Nephron (organoid): Measurements from ENCODE around the gene PCDHGB4.
"Not testable (repeated sequence)": the region's sequence is repeated elsewhere in the genome, so short reads cannot be mapped to it uniquely, and the experiment has no call there.

Source experiments
- H3K27ac Mint-ChIP-seq, 3 experiments: 2 replicates each; pipeline ENCODE4 v1.8.0; 2020; ENCODE audit warnings: mixed read lengths in 3 of 3, mild to moderate bottlenecking in 2 of 3, moderate library complexity in 1 of 3
- H3K27me3 Mint-ChIP-seq: 2 replicates; pipeline ENCODE4 v1.8.0; 2021; ENCODE audit warnings: low read depth, mild to moderate bottlenecking, moderate library complexity, mixed read lengths
- H3K36me3 Mint-ChIP-seq: 2 replicates; pipeline ENCODE4 v1.8.0; 2020; ENCODE audit warnings: low read depth, mixed read lengths
- H3K4me1 Mint-ChIP-seq: 2 replicates; pipeline ENCODE4 v1.8.0; 2020; ENCODE audit warnings: mixed read lengths
- H3K4me3 Mint-ChIP-seq, 3 experiments: 2 replicates each; pipeline ENCODE4 v1.8.0; 2020; ENCODE audit warnings: mild to moderate bottlenecking in 3 of 3, mixed read lengths in 3 of 3, moderate library complexity in 2 of 3
- H3K9me3 Mint-ChIP-seq: 2 replicates; pipeline ENCODE4 v1.8.0; 2020; ENCODE audit warnings: mixed read lengths
- CTCF ChIP-seq, 3 experiments: fragments of 200-600 bp; sonication (generic); IDR thresholded peaks; one replicate each; pipeline ENCODE4 v1.5.0; 2021; ENCODE audit warnings: antibody characterized with exemption in 3 of 3; ENCODE audit not compliant: unreplicated experiment in 3 of 3

Gene PCDHGB4

GRCh38 chr5:141393267-141393666 is 5.8 kb downstream of the PCDHGB4 start:
- no peak for TF ChIP-seq CTCF (IDR thresholded peaks at IDR 0.05; ENCODE audit: unreplicated experiment in 3 of 3)
- no peaks in the 10 kb centered on the region for H3K27me3 Mint-ChIP-seq
- peaks cover 61% of the 10 kb centered on the region for H3K36me3 Mint-ChIP-seq
- H3K27ac Mint-ChIP-seq: no peak overlapping the region
- no peaks in the 10 kb centered on the region for H3K4me1 Mint-ChIP-seq
- H3K9me3 Mint-ChIP-seq: peaks cover 67% of the 10 kb centered on the region
- H3K4me3 Mint-ChIP-seq: no peak overlapping the region

GRCh38 chr5:141394401-141395187 is 7.1 kb downstream of the PCDHGB4 start:
- not testable (repeated sequence) for H3K4me1 Mint-ChIP-seq, H3K4me3 Mint-ChIP-seq, H3K27ac Mint-ChIP-seq, H3K27me3 Mint-ChIP-seq
- Mint-ChIP-seq H3K9me3 (peaks cover 65% of the 10 kb centered on the region), H3K36me3 (peaks cover 59% of the 10 kb centered on the region)

- not testable (repeated sequence) for H3K27me3 Mint-ChIP-seq, H3K27ac Mint-ChIP-seq, H3K4me1 Mint-ChIP-seq, H3K4me3 Mint-ChIP-seq
- Mint-ChIP-seq H3K9me3 (peaks cover 63% of the 10 kb centered on the region), H3K36me3 (peaks cover 49% of the 10 kb centered on the region)
These were observed 10.5 kb downstream of the PCDHGB4 start, which contains the start of gene PCDHGB5 for GRCh38 chr5:141397756-141398551. TSS of gene PCDHGB5 (plus strand) at chr5:141397947. CDS start at chr5:141398128, 181 bp downstream.

GRCh38 chr5:141398608-141399007 is 11.1 kb downstream of the PCDHGB4 start:
- Mint-ChIP-seq H3K9me3 (peaks cover 62% of the 10 kb centered on the region), H3K27ac (no peak overlapping the region), H3K27me3 (no peaks in the 10 kb centered on the region), H3K36me3 (peaks cover 47% of the 10 kb centered on the region), H3K4me1 (no peaks in the 10 kb centered on the region), H3K4me3 (no peak overlapping the region)
- TF ChIP-seq CTCF (IDR thresholded peaks at IDR 0.05; ENCODE audit: unreplicated experiment in 3 of 3): no peak

- Mint-ChIP-seq H3K27me3 (no peaks in the 10 kb centered on the region), H3K4me1 (no peaks in the 10 kb centered on the region), H3K4me3 (no peak overlapping the region), H3K36me3 (peaks cover 48% of the 10 kb centered on the region), H3K27ac (no peak overlapping the region), H3K9me3 (peaks cover 63% of the 10 kb centered on the region)
- TF ChIP-seq CTCF (IDR thresholded peaks at IDR 0.05; ENCODE audit: unreplicated experiment in 3 of 3): no peak
These were observed 12.2 kb downstream of the PCDHGB4 start for GRCh38 chr5:141399555-141400258.

GRCh38 chr5:141402553-141403243 is 15.2 kb downstream of the PCDHGB4 start, which contains the start of gene PCDHGA9:
TSS of gene PCDHGA9 (plus strand) at chr5:141402778. CDS start at chr5:141402953, 175 bp downstream.
- Mint-ChIP-seq H3K27ac (no peak within 1 kb of the TSS), H3K36me3 (peaks cover 47% of the 10 kb centered on the region), H3K4me1 (no peaks in the 10 kb centered on the region), H3K9me3 (peaks cover 63% of the 10 kb centered on the region), H3K4me3 (no peak within 1 kb of the TSS), H3K27me3 (peaks cover 7% of the 10 kb centered on the region)
- no peak for TF ChIP-seq CTCF (IDR thresholded peaks at IDR 0.05; ENCODE audit: unreplicated experiment in 3 of 3)
